Measurements from ENCODE around the gene COQ10A.

Gene COQ10A

GRCh38 chr12:56299853-56300643 is 33.3 kb downstream of the COQ10A start, which contains the start of gene CS:
TSS of gene CS (minus strand) at chr12:56300330. CDS start at chr12:56300201, 129 bp downstream.
- Histone ChIP-seq H3K4me1 (ENCODE audit: low read length) (peaks cover 26% of the 10 kb centered on the region), H3K36me3 (replicated peaks; ENCODE audit: insufficient read depth, low read length) (no peaks in the 10 kb centered on the region; the same call in 1 of the 2 replicates), H3F3A (ENCODE audit: insufficient read depth, low read length) (peaks cover 21% of the 10 kb centered on the region), H2AFZ (ENCODE audit: low read length) (peak within 1 kb of the TSS; percentile 81), H3K79me2 (ENCODE audit: low read length) (peaks cover 62% of the 10 kb centered on the region), H3K9me2 (replicated peaks; ENCODE audit: insufficient read depth, low read length) (no peaks in the 10 kb centered on the region), H4K20me1 (ENCODE audit: insufficient read depth, low read length) (no peaks in the 10 kb centered on the region), H3K9me3 (replicated peaks; ENCODE audit: insufficient read depth, low read length) (no peaks in the 10 kb centered on the region), H3K4me3 (ENCODE audit: low read length) (peak within 1 kb of the TSS; percentile 95), H3K9ac (ENCODE audit: low read length) (peak within 1 kb of the TSS; percentile 76), H3K4me2 (ENCODE audit: low read depth, low read length) (peak within 1 kb of the TSS; percentile 91), H3K27ac (ENCODE audit: low read length) (peak within 1 kb of the TSS; percentile 74), H3K27me3 (replicated peaks; ENCODE audit: insufficient read depth, low read length) (no peaks in the 10 kb centered on the region)
- TF ChIP-seq, protein P1, sequence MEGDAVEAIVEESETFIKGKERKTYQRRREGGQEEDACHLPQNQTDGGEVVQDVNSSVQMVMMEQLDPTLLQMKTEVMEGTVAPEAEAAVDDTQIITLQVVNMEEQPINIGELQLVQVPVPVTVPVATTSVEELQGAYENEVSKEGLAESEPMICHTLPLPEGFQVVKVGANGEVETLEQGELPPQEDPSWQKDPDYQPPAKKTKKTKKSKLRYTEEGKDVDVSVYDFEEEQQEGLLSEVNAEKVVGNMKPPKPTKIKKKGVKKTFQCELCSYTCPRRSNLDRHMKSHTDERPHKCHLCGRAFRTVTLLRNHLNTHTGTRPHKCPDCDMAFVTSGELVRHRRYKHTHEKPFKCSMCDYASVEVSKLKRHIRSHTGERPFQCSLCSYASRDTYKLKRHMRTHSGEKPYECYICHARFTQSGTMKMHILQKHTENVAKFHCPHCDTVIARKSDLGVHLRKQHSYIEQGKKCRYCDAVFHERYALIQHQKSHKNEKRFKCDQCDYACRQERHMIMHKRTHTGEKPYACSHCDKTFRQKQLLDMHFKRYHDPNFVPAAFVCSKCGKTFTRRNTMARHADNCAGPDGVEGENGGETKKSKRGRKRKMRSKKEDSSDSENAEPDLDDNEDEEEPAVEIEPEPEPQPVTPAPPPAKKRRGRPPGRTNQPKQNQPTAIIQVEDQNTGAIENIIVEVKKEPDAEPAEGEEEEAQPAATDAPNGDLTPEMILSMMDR (IDR thresholded peaks at IDR 0.05; ENCODE audit: low read length), result no peak
- TF ChIP-seq EZH2phosphoT487 (IDR thresholded peaks at IDR 0.05; ENCODE audit: low read length), result no peak
- DNase-seq, result peak; percentile 99

- Histone ChIP-seq H3K9me3 (replicated peaks; ENCODE audit: insufficient read depth, low read length) (no peaks in the 10 kb centered on the region), H3K4me3 (ENCODE audit: low read length) (peak overlapping the region; percentile 95), H3K79me2 (ENCODE audit: low read length) (peaks cover 54% of the 10 kb centered on the region), H3F3A (ENCODE audit: insufficient read depth, low read length) (peaks cover 21% of the 10 kb centered on the region), H3K4me2 (ENCODE audit: low read depth, low read length) (peak overlapping the region; percentile 91), H3K9ac (ENCODE audit: low read length) (peak overlapping the region; percentile 56; the same call in 1 of the 2 replicates), H3K36me3 (replicated peaks; ENCODE audit: insufficient read depth, low read length) (no peaks in the 10 kb centered on the region; the same call in 1 of the 2 replicates), H2AFZ (ENCODE audit: low read length) (peak overlapping the region; percentile 81), H3K9me2 (replicated peaks; ENCODE audit: insufficient read depth, low read length) (no peaks in the 10 kb centered on the region), H3K27me3 (replicated peaks; ENCODE audit: insufficient read depth, low read length) (no peaks in the 10 kb centered on the region), H3K4me1 (ENCODE audit: low read length) (peaks cover 26% of the 10 kb centered on the region), H4K20me1 (ENCODE audit: insufficient read depth, low read length) (no peaks in the 10 kb centered on the region), H3K27ac (ENCODE audit: low read length) (peak overlapping the region; percentile 74; the same call in 1 of the 2 replicates)
- no peak for TF ChIP-seq EZH2 (optimal IDR thresholded peaks at IDR 0.05; ENCODE audit: low read depth, low read length)
- TF ChIP-seq, protein P1 (IDR thresholded peaks at IDR 0.05; ENCODE audit: low read length), result no peak
- DNase-seq, result peak; percentile 17
Measured at GRCh38 chr12:56300644-56301464, 34.1 kb downstream of the COQ10A start.

DNA sequence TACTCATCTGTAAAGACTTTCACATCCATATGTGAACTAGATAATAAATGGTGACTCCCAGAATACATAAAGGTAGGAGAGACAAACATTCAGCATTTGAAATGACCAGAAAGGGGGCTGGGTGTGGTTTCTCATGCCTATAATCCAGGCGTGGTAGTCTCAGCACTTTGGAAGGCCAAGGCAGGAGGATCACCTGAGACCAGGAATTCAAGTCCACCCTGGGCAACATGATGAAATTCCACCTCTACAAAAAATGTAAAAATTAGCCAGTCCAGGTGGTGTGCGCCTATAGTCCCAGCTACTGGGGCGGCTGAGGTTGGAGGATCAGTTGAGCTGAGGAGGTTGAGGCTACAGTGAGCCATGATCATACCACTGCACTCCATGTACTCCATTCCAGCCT is 37.5 kb downstream of the COQ10A start:
- H3K79me2 ChIP-seq (ENCODE audit: low read length), result peaks cover 20% of the 10 kb centered on the region
- H3K9me2 ChIP-seq (replicated peaks; ENCODE audit: insufficient read depth, low read length), result no peaks in the 10 kb centered on the region
- no peaks in the 10 kb centered on the region for H4K20me1 ChIP-seq (ENCODE audit: insufficient read depth, low read length)
- no peak overlapping the region for H3K4me3 ChIP-seq (ENCODE audit: low read length)
- H3K27me3 ChIP-seq (replicated peaks; ENCODE audit: insufficient read depth, low read length), result no peaks in the 10 kb centered on the region
- no peaks in the 10 kb centered on the region for H3K9me3 ChIP-seq (replicated peaks; ENCODE audit: insufficient read depth, low read length)
- no peaks in the 10 kb centered on the region for H3K36me3 ChIP-seq (replicated peaks; ENCODE audit: insufficient read depth, low read length)
- no peak overlapping the region for H3K9ac ChIP-seq (ENCODE audit: low read length)
- no peak overlapping the region for H3K4me2 ChIP-seq (ENCODE audit: low read depth, low read length)
- H2AFZ ChIP-seq (ENCODE audit: low read length), result no peak overlapping the region
- H3K4me1 ChIP-seq (ENCODE audit: low read length), result peaks cover 18% of the 10 kb centered on the region
- TF ChIP-seq EZH2 (optimal IDR thresholded peaks at IDR 0.05; ENCODE audit: low read depth, low read length) (no peak), EZH2phosphoT487 (IDR thresholded peaks at IDR 0.05; ENCODE audit: low read length) (no peak)
- TF ChIP-seq, protein P1 (IDR thresholded peaks at IDR 0.05; ENCODE audit: low read length), result no peak
- peaks cover 18% of the 10 kb centered on the region for H3F3A ChIP-seq (ENCODE audit: insufficient read depth, low read length)
- no peak overlapping the region for H3K27ac ChIP-seq (ENCODE audit: low read length)
- DNase-seq, result no peak
